H1 (cell line): ENCODE results near the gene CTSS. TPM values are rescaled to one million over a fixed set of nuclear protein-coding genes. Genes with fewer than 3 reads are reported as not detected.

Experiments used
- CTCF ChIA-PET: fragments of 300-600 bp; sonication (Branson Sonifier 250); formaldehyde crosslinking; loops from one replicate; lab custom pipeline; 2021; ENCODE audit not compliant: partially characterized antibody; lab: Charles Lee
- POLR2A ChIA-PET: fragments of 300-600 bp; sonication (Branson Sonifier 250); formaldehyde crosslinking; loops from one replicate; lab custom pipeline; 2021; ENCODE audit warnings: inconsistent platforms; ENCODE audit not compliant: partially characterized antibody; lab: Charles Lee
- DNase-seq, 2 experiments: peaks; one replicate each; pipeline versions ENCODE4 v3.0.0 to v3.0.0-alpha.2; 2010 to 2022; ENCODE audit warnings: low spot score in 2 of 2, low read depth in 1 of 2, mixed read lengths in 1 of 2
- FAIRE-seq: peaks from 2 replicates; lab custom pipeline; 2011; peaks lifted over from hg19 to GRCh38; lab: Jason Lieb, UNC
- H2AFZ ChIP-seq: 2 replicates; pipeline ENCODE4 v1.8.1; 2012; ENCODE audit warnings: low read length, inconsistent platforms
- H2AK5ac ChIP-seq: 2 replicates; pipeline ENCODE4 v1.6.1; 2013; ENCODE audit warnings: low read depth, low read length
- H2BK120ac ChIP-seq: replicated peaks from 2 replicates; pipeline ENCODE3; 2013; ENCODE audit warnings: low read depth, low read length, inconsistent platforms
- H2BK12ac ChIP-seq: 2 replicates; pipeline ENCODE4 v1.6.1; 2013; ENCODE audit warnings: low read depth, low read length
- H2BK15ac ChIP-seq: 2 replicates; pipeline ENCODE4 v1.6.1; 2013; ENCODE audit warnings: low read length
- H2BK20ac ChIP-seq: 2 replicates; pipeline ENCODE4 v1.6.1; 2013; ENCODE audit warnings: low read length
- H2BK5ac ChIP-seq: 2 replicates; pipeline ENCODE4 v1.6.1; 2013; ENCODE audit warnings: low read depth, low read length
- H3K14ac ChIP-seq: 2 replicates; pipeline ENCODE4 v1.6.1; 2013; ENCODE audit warnings: inconsistent platforms; ENCODE audit not compliant: insufficient read length
- H3K18ac ChIP-seq: 2 replicates; pipeline ENCODE4 v1.6.1; 2013; ENCODE audit warnings: low read length; ENCODE audit errors: extremely low read depth
- H3K23ac ChIP-seq: 2 replicates; pipeline ENCODE4 v1.6.1; 2013; ENCODE audit warnings: inconsistent platforms; ENCODE audit not compliant: insufficient read length
- H3K23me2 ChIP-seq: 2 replicates; pipeline ENCODE4 v1.6.1; 2013; ENCODE audit warnings: low read depth, low read length
- H3K27ac ChIP-seq: 2 replicates; pipeline ENCODE4 v1.6.1; 2011; ENCODE audit warnings: low read depth, low read length, inconsistent platforms
- H3K27me3 ChIP-seq, 4 experiments: replicated peaks in 1 of 4; 1 replicate in 1 of 4; 2 replicates in 3 of 4; pipeline versions ENCODE4 v1.6.1 to v1.8.1; 2011 to 2013; ENCODE audit warnings: low read length in 3 of 4, mild to moderate bottlenecking in 3 of 4, inconsistent platforms in 2 of 4, mixed read lengths in 2 of 4, moderate library complexity in 1 of 4; ENCODE audit not compliant: control insufficient read depth in 3 of 4, insufficient read depth in 3 of 4; ENCODE audit errors: extremely low read depth in 1 of 4
- H3K36me3 ChIP-seq, 4 experiments: 2 replicates each; pipeline versions ENCODE4 v1.6.1 to v1.8.1; 2011 to 2013; ENCODE audit warnings: mild to moderate bottlenecking in 4 of 4, low read length in 3 of 4, moderate library complexity in 2 of 4, control low read depth in 1 of 4, inconsistent platforms in 1 of 4; ENCODE audit not compliant: insufficient read depth in 4 of 4, control insufficient read depth in 2 of 4
- H3K4ac ChIP-seq: replicated peaks from 2 replicates; pipeline ENCODE3; 2013; ENCODE audit warnings: low read length, low read depth, mixed read lengths, inconsistent platforms; ENCODE audit not compliant: insufficient read length
- H3K4me1 ChIP-seq, 4 experiments: replicated peaks in 1 of 4; 1 replicate in 1 of 4; 2 replicates in 3 of 4; pipeline versions ENCODE4 v1.6.1 to v1.8.1; 2011 to 2013; ENCODE audit warnings: low read length in 3 of 4, inconsistent platforms in 2 of 4, mixed read lengths in 1 of 4; ENCODE audit not compliant: insufficient read depth in 4 of 4, control insufficient read depth in 3 of 4
- H3K4me2 ChIP-seq, 2 experiments: 2 replicates each; pipeline versions ENCODE4 v1.6.1 to v1.8.1; 2011 to 2013; ENCODE audit warnings: low read depth in 2 of 2, low read length in 2 of 2, control low read depth in 1 of 2, inconsistent platforms in 1 of 2, mild to moderate bottlenecking in 1 of 2; ENCODE audit not compliant: insufficient read depth in 1 of 2
- H3K4me3 ChIP-seq, 4 experiments: fragments of 200-600, 300-600 bp in 1 of 4; sonication (generic), shearing (Covaris generic), sonication (Bioruptor Twin) in 1 of 4; 2 replicates each; pipeline versions ENCODE4 v1.5.1 to v1.8.1; 2011 to 2016; ENCODE audit warnings: low read length in 4 of 4, low read depth in 3 of 4, control low read depth in 2 of 4, inconsistent platforms in 2 of 4, mild to moderate bottlenecking in 2 of 4, mixed read lengths in 1 of 4, moderate library complexity in 1 of 4; ENCODE audit not compliant: insufficient read depth in 2 of 4; ENCODE audit errors: extremely low read depth in 1 of 4
- H3K56ac ChIP-seq: replicated peaks from 2 replicates; pipeline ENCODE3; 2013; ENCODE audit warnings: low read depth, mild to moderate bottlenecking, mixed read lengths, low read length, inconsistent platforms; ENCODE audit not compliant: insufficient read length
- H3K79me1 ChIP-seq: 2 replicates; pipeline ENCODE4 v1.6.1; 2013; ENCODE audit warnings: low read depth, low read length, control low read depth
- H3K79me2 ChIP-seq, 2 experiments: 2 replicates each; pipeline versions ENCODE4 v1.6.1 to v1.8.1; 2012 to 2013; ENCODE audit warnings: low read length in 2 of 2, mild to moderate bottlenecking in 2 of 2, inconsistent platforms in 1 of 2; ENCODE audit not compliant: insufficient read depth in 2 of 2, control insufficient read depth in 1 of 2
- H3K9ac ChIP-seq, 4 experiments: replicated peaks in 1 of 4; 1 replicate in 1 of 4; 2 replicates in 3 of 4; pipeline versions ENCODE4 v1.6.1 to v1.8.1; 2011 to 2013; ENCODE audit warnings: low read depth in 3 of 4, low read length in 3 of 4, control low read depth in 2 of 4, mild to moderate bottlenecking in 2 of 4, moderate library complexity in 2 of 4, inconsistent platforms in 1 of 4; ENCODE audit errors: extremely low read depth in 1 of 4
- H3K9me3 ChIP-seq, 2 experiments: 2 replicates each; pipeline versions ENCODE4 v1.6.1 to v1.8.1; 2012 to 2013; ENCODE audit warnings: mild to moderate bottlenecking in 2 of 2, moderate library complexity in 2 of 2, control low read depth in 1 of 2, inconsistent platforms in 1 of 2, low read depth in 1 of 2, low read length in 1 of 2, mixed read lengths in 1 of 2; ENCODE audit not compliant: insufficient read depth in 2 of 2
- H4K20me1 ChIP-seq, 2 experiments: replicated peaks in 1 of 2; 2 replicates each; pipeline versions ENCODE3 to v1.8.1; 2011 to 2013; ENCODE audit warnings: inconsistent platforms in 2 of 2, low read length in 2 of 2, mild to moderate bottlenecking in 1 of 2; ENCODE audit not compliant: insufficient read depth in 2 of 2, control insufficient read depth in 1 of 2
- H4K5ac ChIP-seq: 2 replicates; pipeline ENCODE4 v1.6.1; 2013; ENCODE audit warnings: low read length, low read depth, mixed read lengths, inconsistent platforms; ENCODE audit not compliant: insufficient read length
- H4K8ac ChIP-seq: 2 replicates; pipeline ENCODE4 v1.8.0; 2013; ENCODE audit warnings: mild to moderate bottlenecking, moderate library complexity, low read length, inconsistent platforms; ENCODE audit not compliant: insufficient read depth; ENCODE audit errors: extremely low read depth
- H4K91ac ChIP-seq: replicated peaks from 2 replicates; pipeline ENCODE3; 2013; ENCODE audit warnings: low read length, mixed read lengths, inconsistent platforms; ENCODE audit not compliant: insufficient read length
- SP2 ChIP-seq: IDR thresholded peaks from 2 replicates; pipeline ENCODE4 v1.6.1; 2012; ENCODE audit warnings: mild to moderate bottlenecking, low read length, inconsistent platforms
- WGBS, 2 experiments: shearing (Covaris generic) in 1 of 2; methylation state at CpG; one replicate each; pipeline versions ENCODE4 v1.1.6 to v1.1.7; 2013 to 2015; ENCODE audit warnings: low lambda C conversion rate in 2 of 2, mixed read lengths in 2 of 2, inconsistent platforms in 1 of 2, low coverage in 1 of 2, missing lambda C conversion rate in 1 of 2; ENCODE audit not compliant: insufficient replicate concordance in 2 of 2, insufficient coverage in 1 of 2, insufficient read length in 1 of 2; ENCODE audit errors: extremely low coverage in 1 of 2, missing lambda C conversion rate in 1 of 2; 5-methylcytosine and 5-hydroxymethylcytosine counted together
- polyA plus RNA-seq, 7 experiments: library from polyadenylated mRNA; depleted of rRNA in 3 of 7; stranded (reverse) in 5 of 7; unstranded in 2 of 7; fragments of >200 nt in 5 of 7; fragments of 200-250 nt in 2 of 7; gene quantifications; 1 replicate in 5 of 7; 2 replicates in 1 of 7; 4 replicates in 1 of 7; pipeline versions ENCODE4 v1.2.1 to v1.2.3, GENCODE V29; 2011 to 2013; ENCODE audit warnings: missing spikeins in 2 of 7, mixed read lengths in 2 of 7
- total RNA-seq: library from RNA; stranded (reverse); fragmentation: NEBNext Ultra II Directional; extraction: Animal tissue kit (Norgen Biotek cat#: 25700); gene quantifications from 2 replicates; pipeline ENCODE4 v1.2.1, GENCODE V29; 2021
- TF ChIP-seq, protein P1 (sequence below), 3 experiments: IDR thresholded peaks; 1 replicate in 2 of 3; 2 replicates in 1 of 3; pipeline versions ENCODE4 v1.5.1 to v1.6.1; 2011; ENCODE audit warnings: low read length in 3 of 3, mild to moderate bottlenecking in 3 of 3, inconsistent platforms in 2 of 3, low read depth in 1 of 3, moderate library complexity in 1 of 3; ENCODE audit not compliant: insufficient read depth in 1 of 3; ENCODE audit errors: control extremely low read depth in 1 of 3

Gene CTSS
- total and polyA plus RNA-seq, 2 of the 8 experiments (the other 6 are each of a cell fraction or from before 2014, with no cell fraction given) = not detected

DNA sequence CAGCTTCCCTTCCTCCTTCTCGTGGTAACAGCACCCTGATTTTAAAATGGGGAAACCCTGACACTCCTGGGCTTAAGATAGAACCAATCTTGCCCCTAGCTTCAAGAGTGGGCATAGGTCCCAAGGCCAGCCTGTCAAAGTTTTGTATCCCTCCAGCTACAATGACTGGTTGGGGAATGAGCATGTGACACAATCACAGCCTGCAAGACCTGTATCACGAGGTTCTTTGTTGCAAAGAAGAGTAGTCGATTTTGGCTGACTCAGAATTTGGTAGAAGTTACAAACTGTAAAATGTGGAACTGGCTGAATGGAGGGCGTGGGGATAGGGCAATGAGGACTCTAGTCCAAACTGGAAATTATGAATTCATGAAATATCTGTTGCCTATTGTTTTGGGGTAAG is 23.8 kb upstream of the CTSS start:
- H3K27me3 ChIP-seq = no peaks in the 10 kb centered on the region
- H3K9ac ChIP-seq = no peak overlapping the region; a peak in 1 of 7 replicates
- peak overlapping the region; percentile 13; the same call in 1 of the 2 replicates for H2AFZ ChIP-seq
- no peak overlapping the region; a peak in 1 of 4 replicates for H3K4me2 ChIP-seq
- DNase-seq (no peak), FAIRE-seq (no peak)
- H3K27ac ChIP-seq = no peak overlapping the region
- H3K23ac ChIP-seq = no peak overlapping the region
- no peaks in the 10 kb centered on the region for H3K79me2 ChIP-seq
- no peak overlapping the region for H2BK12ac ChIP-seq
- no peak overlapping the region for H3K18ac ChIP-seq
- no peak overlapping the region for H4K91ac ChIP-seq
- no peak overlapping the region for H3K4ac ChIP-seq
- H2BK5ac ChIP-seq = no peak overlapping the region
- ChIA-PET CTCF (interaction anchor here (0.8 to 1.3 kb wide), 3 partner anchors 10 to 217 kb away, joined by 3 to 4 read pairs (median 3); partner anchors contain the start of gene MINDY1), POLR2A (interaction anchor here (1.1 to 1.4 kb wide), 2 partner anchors 19 to 228 kb away, joined by 3 read pairs; partner anchors contain the start of gene CTSK)
- no peaks in the 10 kb centered on the region for H3K79me1 ChIP-seq
- H3K4me3 ChIP-seq = no peak overlapping the region
- H4K8ac ChIP-seq = no peak overlapping the region; the same call in 1 of the 2 replicates
- no peak overlapping the region for H2BK120ac ChIP-seq
- no peak overlapping the region for H3K14ac ChIP-seq
- no peaks in the 10 kb centered on the region for H3K36me3 ChIP-seq
- no peak overlapping the region for H3K56ac ChIP-seq
- 0 out of 2 replicates have a peak overlapping the region, but pooled peaks have one; percentile 24 for H2AK5ac ChIP-seq
- H4K5ac ChIP-seq = no peak overlapping the region
- no peaks in the 10 kb centered on the region for H3K23me2 ChIP-seq
- no peaks in the 10 kb centered on the region for H4K20me1 ChIP-seq
- peaks cover 0 to 3% (median 0%) of the 10 kb centered on the region in 4 experiments; a peak in 1 of 7 replicates for H3K4me1 ChIP-seq
- H2BK15ac ChIP-seq = peak overlapping the region; percentile 46; the same call in 1 of the 2 replicates
- H2BK20ac ChIP-seq = no peak overlapping the region
- no peaks in the 10 kb centered on the region for H3K9me3 ChIP-seq
- 90% methylated on average over 4 of the region's 4 CpGs; no CpG with 5 or more reads in 1 of the 2 experiments for WGBS, 2 experiments
- no peak for TF ChIP-seq SP2
- TF ChIP-seq, protein P1, sequence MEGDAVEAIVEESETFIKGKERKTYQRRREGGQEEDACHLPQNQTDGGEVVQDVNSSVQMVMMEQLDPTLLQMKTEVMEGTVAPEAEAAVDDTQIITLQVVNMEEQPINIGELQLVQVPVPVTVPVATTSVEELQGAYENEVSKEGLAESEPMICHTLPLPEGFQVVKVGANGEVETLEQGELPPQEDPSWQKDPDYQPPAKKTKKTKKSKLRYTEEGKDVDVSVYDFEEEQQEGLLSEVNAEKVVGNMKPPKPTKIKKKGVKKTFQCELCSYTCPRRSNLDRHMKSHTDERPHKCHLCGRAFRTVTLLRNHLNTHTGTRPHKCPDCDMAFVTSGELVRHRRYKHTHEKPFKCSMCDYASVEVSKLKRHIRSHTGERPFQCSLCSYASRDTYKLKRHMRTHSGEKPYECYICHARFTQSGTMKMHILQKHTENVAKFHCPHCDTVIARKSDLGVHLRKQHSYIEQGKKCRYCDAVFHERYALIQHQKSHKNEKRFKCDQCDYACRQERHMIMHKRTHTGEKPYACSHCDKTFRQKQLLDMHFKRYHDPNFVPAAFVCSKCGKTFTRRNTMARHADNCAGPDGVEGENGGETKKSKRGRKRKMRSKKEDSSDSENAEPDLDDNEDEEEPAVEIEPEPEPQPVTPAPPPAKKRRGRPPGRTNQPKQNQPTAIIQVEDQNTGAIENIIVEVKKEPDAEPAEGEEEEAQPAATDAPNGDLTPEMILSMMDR (IDR thresholded peaks at IDR 0.05; ENCODE audit: control extremely low read depth in 1 of 3, insufficient read depth in 1 of 3, low read depth in 1 of 3, low read length in 3 of 3) = peak in 1 of 3 experiments; percentile 8; a peak in 1 of 4 replicates
